G401 (cell line): ENCODE measurements around the gene EHMT1. TPM values are rescaled to one million over a fixed set of nuclear protein-coding genes. Genes with fewer than 3 reads are reported as not detected.
"Not testable (repeated sequence)": the region's sequence is repeated elsewhere in the genome, so short reads cannot be mapped to it uniquely, and the experiment has no call there.

Experiments used
- DNase-seq: peaks from one replicate; pipeline ENCODE4 v3.0.0-alpha.2; 2015; ENCODE audit warnings: low spot score
- in situ Hi-C: cut with HindIII; loops from 2 replicates; pipeline ENCODE4 v1.10.0; 2016; ENCODE audit warnings: low sequenced_read_pairs, mixed read lengths
- total RNA-seq: library from RNA; depleted of rRNA; stranded (reverse); fragments of >200 nt; shearing (Covaris generic); gene quantifications from 2 replicates; pipeline ENCODE4 v1.2.3, GENCODE V29; 2014

EHMT1 gene
- total RNA-seq, 1 experiment from 2014 or later = 97.4 TPM

DNA sequence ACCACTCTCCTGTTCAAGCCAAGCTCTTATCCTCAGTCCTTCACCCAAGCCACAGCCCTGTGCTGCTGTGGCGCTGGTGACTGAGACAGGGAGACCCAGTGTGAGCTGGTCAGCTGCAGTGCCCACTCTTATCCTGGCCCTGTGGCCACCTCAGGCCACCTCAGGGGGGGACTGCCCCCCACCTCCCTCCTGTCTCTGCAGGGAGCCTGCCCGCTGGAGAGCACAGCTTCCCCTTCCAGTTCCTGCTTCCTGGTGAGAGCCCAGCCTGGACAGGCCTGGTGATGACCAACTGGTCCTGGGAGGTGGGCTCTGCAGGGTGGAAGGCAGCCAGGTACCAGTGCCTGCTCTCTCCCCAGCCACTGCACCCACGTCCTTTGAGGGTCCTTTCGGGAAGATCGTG is 5.5 kb upstream of the EHMT1 start:
- no peak for DNase-seq
- in situ Hi-C loops = no loop called here

DNA sequence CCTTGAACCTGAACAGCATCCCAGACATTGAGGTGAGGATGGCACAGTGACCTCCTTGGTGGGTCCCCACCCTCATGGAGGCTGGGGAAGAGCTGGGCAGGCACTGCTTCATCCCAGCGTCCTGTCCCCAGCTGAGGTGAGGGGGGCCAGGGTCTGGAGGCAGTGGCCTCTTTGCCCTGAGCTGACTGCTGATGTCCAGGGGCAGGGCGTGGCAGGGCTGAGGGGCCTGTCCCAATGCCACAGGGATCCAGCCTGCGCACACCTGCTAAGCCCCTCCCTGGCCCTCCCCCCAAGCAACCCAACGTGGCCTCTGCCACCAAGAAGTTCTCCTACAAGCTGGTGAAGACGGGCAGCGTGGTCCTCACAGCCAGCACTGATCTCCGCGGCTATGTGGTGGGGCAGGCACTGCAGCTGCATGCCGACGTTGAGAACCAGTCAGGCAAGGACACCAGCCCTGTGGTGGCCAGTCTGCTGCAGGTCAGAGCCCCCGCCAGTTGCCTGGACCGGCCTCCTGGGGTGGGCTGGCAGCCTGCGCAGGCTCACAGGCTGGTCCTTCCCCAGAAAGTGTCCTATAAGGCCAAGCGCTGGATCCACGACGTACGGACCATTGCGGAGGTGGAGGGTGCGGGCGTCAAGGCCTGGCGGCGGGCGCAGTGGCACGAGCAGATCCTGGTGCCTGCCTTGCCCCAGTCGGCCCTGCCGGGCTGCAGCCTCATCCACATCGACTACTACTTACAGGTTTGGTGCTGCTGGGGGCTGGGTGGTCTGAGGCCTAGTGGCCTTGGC is 4.9 kb upstream of the EHMT1 start:
- in situ Hi-C loops = no loop called here
- no peak for DNase-seq

DNA sequence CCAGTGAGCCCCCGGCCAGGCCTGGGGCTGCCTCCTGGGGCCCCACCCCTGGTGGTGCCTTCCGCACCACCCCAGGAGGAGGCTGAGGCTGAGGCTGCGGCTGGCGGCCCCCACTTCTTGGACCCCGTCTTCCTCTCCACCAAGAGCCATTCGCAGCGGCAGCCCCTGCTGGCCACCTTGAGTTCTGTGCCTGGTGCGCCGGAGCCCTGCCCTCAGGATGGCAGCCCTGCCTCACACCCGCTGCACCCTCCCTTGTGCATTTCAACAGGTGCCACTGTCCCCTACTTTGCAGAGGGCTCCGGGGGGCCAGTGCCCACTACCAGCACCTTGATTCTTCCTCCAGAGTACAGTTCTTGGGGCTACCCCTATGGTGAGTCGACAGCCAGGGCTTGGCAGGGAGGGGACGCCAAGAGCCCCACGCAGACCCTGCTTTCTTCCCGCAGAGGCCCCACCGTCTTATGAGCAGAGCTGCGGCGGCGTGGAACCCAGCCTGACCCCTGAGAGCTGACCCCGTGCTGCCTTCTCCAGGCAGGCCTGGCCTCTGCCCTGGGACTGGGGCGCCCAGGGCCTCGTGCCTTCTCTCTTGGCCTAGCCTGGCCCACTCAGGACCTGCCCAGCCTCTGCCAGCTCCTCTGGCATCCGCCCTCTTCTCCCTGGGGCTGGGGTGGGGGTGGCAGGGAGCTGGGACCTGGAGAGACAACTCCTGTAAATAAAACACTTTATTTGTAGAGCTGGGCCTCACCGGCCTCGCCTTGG is 4.0 kb upstream of the EHMT1 start:
- in situ Hi-C loops = no loop called here
- DNase-seq = no peak

DNA sequence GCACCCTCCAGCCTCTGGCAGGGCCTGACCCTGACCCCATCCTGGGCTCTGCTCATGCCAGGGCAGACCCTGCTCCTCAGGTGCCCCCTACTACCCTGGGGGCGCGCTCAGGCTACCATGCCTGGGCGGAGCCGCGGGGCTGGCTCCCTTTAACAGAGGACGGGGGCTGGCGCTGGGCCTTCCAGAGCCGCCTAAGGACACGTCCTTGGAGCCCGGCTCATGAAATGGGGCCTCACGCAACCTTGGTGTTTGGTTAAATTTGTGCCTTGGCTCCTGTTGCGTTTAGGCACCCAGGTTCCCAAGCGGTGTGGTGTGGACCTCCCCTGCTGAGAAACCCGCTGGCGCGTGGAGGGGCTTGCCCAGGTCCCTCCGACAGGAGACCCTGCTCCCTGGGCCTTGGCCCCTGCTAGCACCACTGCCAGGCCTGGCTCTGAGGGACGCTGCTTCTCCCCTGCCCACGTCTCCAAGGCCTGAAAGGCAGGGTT is 3.4 kb upstream of the EHMT1 start:
- in situ Hi-C loops = no loop called here
- no peak for DNase-seq

GRCh38 chr9:137619240-137620047 is 639 bp downstream of the EHMT1 start:
- in situ Hi-C loops = no loop called here
- peak; percentile 32 for DNase-seq

DNA sequence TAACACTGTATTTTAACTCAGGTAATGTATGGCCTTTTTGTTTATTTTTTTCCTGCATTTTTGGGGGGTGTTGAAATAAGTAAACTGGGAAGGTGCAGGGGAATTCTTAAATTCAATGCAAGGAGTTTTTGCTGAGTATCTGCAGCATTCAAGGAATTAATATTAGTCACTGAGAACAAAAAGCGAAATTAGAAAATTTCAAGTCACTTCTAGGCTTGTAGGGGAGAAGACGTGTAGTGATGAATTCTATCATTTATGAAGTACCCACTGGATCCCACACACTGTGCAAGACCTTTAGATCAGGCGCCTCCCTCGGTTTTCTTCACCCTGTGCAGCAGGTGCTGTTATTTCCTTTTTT is 1.2 kb downstream of the EHMT1 start:
- in situ Hi-C loops = no loop called here
- DNase-seq = no peak

DNA sequence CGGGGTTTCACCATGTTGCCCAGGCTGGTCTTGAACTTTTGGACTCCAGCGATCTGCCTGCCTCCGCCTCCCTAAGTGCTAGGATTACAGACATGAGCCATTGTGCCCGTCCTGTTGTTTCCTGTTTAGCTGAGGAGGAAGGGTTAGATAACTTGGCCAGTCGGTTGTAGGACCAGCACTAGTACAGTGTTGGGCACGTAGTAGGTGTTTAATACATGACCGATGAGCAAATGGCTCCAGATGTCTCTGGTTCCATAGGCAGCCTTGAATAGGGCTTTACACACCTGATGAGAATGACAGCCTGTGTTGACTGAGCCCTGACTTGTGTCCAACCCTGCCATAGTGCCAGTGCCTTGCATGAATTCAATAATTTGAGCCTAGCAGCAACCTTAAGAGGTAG is 1.8 kb downstream of the EHMT1 start:
- no peak for DNase-seq
- in situ Hi-C loops = no loop called here

- in situ Hi-C loops = no loop called here
- no peak for DNase-seq
These were observed 2.4 kb downstream of the EHMT1 start for GRCh38 chr9:137621131-137621757.

DNA sequence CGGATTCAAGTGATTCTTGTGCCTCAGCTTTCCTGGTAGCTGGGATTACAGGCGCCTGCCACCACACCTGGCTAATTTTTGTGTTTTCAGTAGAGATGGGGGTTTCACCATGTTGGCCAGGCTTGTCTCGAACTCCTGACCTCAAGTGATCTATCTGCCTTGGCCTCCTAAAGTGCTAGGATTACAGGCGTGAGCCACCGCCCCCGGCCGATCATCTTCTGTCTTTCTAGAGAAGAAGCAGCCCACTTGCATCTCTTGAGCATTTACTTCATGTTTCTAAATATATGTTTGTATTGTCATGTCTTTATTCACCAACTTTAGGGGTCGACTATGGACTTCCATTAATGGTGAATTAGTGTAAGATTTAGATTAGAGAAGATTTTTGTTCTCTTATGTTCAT is 3.4 kb downstream of the EHMT1 start:
- in situ Hi-C loops, DNase-seq: not testable (repeated sequence)

DNA sequence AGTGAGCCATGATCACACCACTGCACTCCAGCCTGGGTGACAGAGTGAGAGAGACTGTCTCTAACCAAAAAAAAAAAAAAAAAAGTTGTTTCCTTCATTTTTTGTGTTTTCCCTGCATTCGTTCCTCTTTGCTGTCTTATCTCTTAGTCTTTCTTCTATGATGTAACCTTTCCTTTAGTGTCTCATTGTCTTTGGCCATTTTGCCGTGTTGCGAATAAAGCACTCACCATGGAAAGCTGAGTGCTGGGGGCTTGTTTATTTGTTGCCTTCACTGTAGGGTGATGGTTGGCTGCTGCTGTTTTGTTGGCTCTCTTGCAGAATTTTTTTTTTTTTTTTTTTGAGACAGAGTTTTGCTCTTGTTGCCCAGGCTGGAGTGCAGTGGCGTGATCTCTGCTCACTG is 7.7 kb downstream of the EHMT1 start:
- no peak for DNase-seq
- in situ Hi-C loops = no loop called here

DNA sequence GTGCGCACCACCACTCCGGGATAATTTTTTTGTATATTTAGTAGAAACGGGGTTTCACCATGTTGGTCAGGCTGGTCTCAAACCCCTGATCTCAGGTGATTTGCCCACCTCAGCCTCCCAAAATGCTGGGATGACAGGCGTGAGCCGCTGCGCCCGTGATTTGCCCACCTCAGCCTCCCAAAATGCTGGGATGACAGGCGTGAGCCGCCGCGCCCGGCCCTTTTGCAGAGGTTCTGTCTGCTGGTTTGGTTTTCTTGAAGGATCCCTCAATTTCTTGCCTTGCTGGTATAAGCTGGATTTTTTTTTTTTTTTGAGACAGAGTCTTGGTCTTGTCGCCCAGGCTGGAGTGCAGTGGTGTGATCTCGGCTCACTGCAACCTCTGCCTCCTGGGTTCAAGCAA is 8.6 kb downstream of the EHMT1 start:
- DNase-seq, in situ Hi-C loops: not testable (repeated sequence)

DNA sequence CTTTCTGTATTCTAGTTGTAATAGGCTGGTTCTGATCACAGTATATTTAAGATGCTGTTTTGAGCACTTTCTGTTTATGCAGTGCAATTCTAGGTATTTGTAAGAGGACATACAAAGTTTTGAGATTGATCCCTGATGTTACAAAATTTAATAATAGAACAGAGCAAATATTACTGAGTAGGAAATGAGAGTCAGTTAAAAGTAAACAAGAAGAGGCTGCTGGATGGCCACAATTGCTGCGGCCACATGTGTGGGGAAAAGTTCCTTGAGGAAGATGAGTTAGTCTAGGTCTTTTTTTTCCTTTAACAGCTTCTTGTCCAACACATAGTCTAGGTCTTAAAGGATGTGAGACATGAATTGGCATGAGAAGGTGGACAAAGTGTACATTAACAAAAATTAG is 11.3 kb downstream of the EHMT1 start:
- no peak for DNase-seq
- in situ Hi-C loops = no loop called here

- in situ Hi-C loops = no loop called here
These were observed 11.9 kb downstream of the EHMT1 start for GRCh38 chr9:137630679-137631078.

GRCh38 chr9:137631345-137632229 is 12.8 kb downstream of the EHMT1 start:
- no peak for DNase-seq
- in situ Hi-C loops = no loop called here

More at GRCh38 chr9:137630679-137631078, 11.9 kb downstream of the EHMT1 start:
- no peak for DNase-seq

- in situ Hi-C loops = no loop called here
- peak; percentile 56 for DNase-seq
These were observed 13.7 kb downstream of the EHMT1 start for GRCh38 chr9:137632230-137633161.

DNA sequence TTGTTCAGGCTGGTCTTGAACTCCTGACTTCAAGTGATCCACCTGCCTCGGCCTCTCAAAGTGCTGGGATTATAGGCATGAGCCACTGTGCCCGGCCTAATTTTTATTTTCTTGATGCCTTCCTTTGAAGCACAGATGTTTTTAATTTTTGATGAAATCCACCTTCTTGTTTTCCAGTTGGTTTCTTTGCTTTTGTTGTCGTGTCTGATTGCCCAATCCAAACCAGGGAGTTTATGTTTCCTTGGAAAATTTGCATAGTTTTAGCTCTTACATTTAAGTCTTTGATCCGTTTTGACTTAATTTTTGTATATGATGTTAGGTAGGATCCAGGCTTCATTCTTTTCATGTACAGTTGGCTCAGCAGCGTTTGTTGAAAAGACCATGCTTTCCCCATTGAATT is 15.2 kb downstream of the EHMT1 start:
- in situ Hi-C loops = no loop called here
- DNase-seq = no peak

GRCh38 chr9:137638680-137639079 is 19.9 kb downstream of the EHMT1 start:
- no peak for DNase-seq
- in situ Hi-C loops = no loop called here
